ENCODE data around the gene PCNX3.
"Not testable (repeated sequence)": the region's sequence is repeated elsewhere in the genome, so short reads cannot be mapped to it uniquely, and the experiment has no call there.

The PCNX3 gene

DNA sequence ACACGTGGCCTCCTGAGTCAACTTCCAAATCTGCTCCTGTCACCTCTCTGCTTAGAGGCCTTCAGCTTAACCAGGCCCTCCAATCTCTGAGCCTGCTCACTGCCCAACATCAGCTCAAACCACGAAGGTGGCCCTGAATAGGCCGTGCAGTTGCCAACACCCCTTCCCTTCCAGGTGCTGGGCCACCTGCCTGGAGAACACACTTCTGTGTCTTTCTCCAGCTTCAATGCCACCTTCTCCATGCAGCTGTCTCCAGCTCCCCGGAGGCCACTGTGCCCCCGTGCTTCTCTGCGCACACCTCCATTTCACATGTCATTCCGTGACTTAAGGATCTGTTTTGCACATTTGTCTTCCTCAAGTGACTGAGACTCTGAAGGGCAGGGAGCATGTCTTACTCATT is 41.9 kb downstream of the PCNX3 start:
- no peak for DNase-seq

- DNase-seq, result no peak
Observed at GRCh38 chr11:65658174-65659021, 42.8 kb downstream of the PCNX3 start.

DNA sequence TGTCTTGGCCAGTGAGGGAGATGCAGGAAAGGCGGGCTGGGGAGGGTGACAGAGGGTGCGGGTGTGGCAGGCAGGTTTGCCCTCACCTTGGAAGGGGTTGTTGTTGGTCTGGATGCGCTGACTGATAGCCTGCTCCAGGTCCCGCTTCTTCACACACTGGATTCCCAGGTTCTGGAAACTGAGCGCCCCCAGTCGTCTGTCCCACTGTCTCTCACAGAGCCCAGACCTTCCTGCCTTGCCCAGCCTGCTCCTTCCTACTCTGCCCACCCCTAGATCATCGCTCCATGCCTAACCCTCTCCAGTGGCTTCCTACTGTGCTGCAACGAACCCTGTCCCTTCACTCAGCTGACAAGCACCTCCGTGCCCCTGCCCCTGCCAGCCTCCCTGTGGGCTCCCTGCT is 44.5 kb downstream of the PCNX3 start:
- DNase-seq, result no peak

- DNase-seq, result not testable (repeated sequence)
Observed at GRCh38 chr11:65660908-65661307, 45.3 kb downstream of the PCNX3 start.

GRCh38 chr11:65661599-65662246 is 46.1 kb downstream of the PCNX3 start:
- no peak for DNase-seq

DNA sequence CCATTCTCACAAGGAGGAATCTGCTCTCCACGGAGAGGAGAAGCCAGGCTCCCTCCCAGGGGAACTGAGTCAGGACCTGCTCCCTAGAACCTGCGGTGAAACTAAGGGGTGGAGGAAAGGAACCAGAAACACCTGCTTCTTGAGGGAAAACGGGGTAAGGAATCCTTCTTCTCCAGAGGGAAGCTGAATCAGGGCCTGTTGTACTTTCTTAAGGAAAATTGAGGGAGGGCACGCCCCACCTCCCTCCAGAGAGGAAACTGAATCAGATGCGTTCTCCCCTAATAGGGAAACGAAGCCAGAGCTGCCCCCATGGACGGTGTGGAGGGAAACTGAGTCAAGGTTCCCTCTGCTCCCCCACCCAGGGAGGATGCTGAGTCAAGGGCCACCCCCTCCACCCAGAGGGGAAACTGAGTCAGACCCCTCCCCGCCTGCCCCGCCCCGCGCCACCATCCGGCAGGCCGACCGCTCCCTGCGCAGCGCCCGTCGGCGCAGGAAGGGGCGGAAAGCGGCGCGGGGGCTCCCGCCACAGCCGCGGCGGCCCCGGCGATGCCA is 46.7 kb downstream of the PCNX3 start:
- DNase-seq, result no peak

DNA sequence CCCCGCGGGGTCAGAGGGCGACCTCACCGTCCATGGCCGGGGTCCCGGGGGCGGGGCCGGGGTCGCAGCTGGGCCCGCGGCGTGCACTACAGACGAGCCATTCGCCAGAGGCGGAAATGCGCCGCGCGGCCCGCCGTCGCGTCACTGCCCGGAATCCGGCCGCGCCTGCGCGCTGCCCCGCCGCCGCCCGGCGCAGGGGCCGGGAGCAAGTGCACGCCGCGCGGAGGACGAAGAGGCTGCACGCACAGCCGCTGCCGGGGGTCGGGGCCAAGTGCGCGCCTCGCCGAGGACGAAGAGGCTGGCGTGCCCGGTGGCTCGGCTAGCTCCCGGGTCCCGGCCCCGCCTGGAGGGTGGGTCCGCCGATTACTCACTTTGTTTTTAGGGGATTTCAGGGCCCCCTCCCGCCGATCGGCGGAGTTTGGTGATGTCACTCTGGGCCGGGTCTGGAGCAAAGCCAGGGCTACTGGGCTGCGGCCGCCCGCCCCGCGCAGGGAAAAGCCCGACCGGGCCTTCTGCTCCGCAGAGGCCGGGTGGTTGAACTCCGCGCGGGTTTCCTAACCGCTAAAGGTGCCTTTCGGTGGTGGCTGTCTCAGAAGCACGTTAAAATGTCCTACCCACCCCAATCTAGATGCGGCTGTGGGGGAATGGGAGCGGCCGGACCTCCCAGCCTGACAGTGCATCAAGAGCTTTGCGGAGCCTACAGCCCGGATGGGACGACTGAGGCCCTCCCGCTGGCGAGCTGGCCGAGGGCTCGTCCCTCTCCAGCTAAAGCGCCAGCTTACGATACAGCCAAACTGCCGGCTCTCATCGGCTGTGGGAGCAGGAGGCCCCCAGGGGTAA is 47.4 kb downstream of the PCNX3 start, which contains the start of gene RELA:
RELA (minus strand) TSS at position 118 of the 840 bp plus-strand sequence; CDS start at position 34, 84 bp downstream.
- peak; percentile 87 for DNase-seq

GRCh38 chr11:65663639-65664200 is 48.1 kb downstream of the PCNX3 start:
- no peak for DNase-seq

- no peak for DNase-seq
Observed at GRCh38 chr11:65672180-65672860, 56.7 kb downstream of the PCNX3 start.

- DNase-seq, result no peak
Observed at GRCh38 chr11:65672982-65673381, 57.4 kb downstream of the PCNX3 start.

- no peak for DNase-seq
Observed at GRCh38 chr11:65680192-65680743, 64.7 kb downstream of the PCNX3 start.

GRCh38 chr11:65683480-65683879 is 67.9 kb downstream of the PCNX3 start:
- not testable (repeated sequence) for DNase-seq

DNA sequence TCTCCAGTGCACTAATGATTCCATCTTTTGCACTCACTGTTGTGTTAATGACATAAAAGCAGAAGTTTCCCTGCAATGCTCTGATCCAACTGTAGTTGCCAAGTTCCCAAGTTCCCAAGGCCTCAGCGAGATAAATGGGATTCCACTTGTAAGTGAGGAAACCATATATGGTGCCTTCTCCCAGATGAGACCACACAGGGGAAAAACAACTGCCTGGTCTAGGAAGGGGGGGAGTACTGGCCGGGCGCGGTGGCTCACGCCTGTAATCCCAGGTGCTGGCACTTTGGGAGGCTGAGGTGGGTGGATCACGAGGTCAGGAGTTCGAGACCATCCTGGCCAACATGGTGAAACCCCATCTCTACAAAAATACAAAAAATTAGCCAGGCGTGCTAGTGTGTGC is 70.4 kb downstream of the PCNX3 start:
- DNase-seq, result no peak

All from NCI-H345 (cell line).